ENCODE results near the gene IQGAP2. TPM values are rescaled to one million over a fixed set of nuclear protein-coding genes. Genes with fewer than 3 reads are reported as not detected.

The IQGAP2 gene
- total and polyA plus RNA-seq, 2 of the 8 experiments (the other 6 are each of a cell fraction or from before 2014, with no cell fraction given) = 19.7 to 66.0 TPM

- POLR2A ChIA-PET (ENCODE audit: partially characterized antibody) = no interaction called here
- Histone ChIP-seq H4K5ac (ENCODE audit: insufficient read length, low read depth, low read length) (no peak overlapping the region), H2BK120ac (replicated peaks; ENCODE audit: low read depth, low read length) (no peak overlapping the region), H3K4me1 (replicated peaks in 1 of 4; ENCODE audit: control insufficient read depth in 3 of 4, insufficient read depth in 4 of 4, low read length in 3 of 4) (peaks cover 0 to 2% (median 0%) of the 10 kb centered on the region in 4 experiments; a peak in 2 of 7 replicates), H3K9me3 (ENCODE audit: insufficient read depth in 2 of 2, low read depth in 1 of 2, low read length in 1 of 2) (no peaks in the 10 kb centered on the region), H4K20me1 (replicated peaks in 1 of 2; ENCODE audit: control insufficient read depth in 1 of 2, insufficient read depth in 2 of 2, low read length in 2 of 2) (peaks cover 0 to 2% of the 10 kb centered on the region in 2 experiments), H3K23me2 (ENCODE audit: low read depth, low read length) (no peaks in the 10 kb centered on the region), H2BK12ac (ENCODE audit: low read depth, low read length) (no peak overlapping the region), H3K79me1 (ENCODE audit: low read depth, low read length) (peaks cover 3% of the 10 kb centered on the region), H3K4ac (replicated peaks; ENCODE audit: insufficient read length, low read depth, low read length) (no peak overlapping the region), H3K4me2 (ENCODE audit: insufficient read depth in 1 of 2, low read depth in 2 of 2, low read length in 2 of 2) (no peak overlapping the region), H3K56ac (replicated peaks; ENCODE audit: insufficient read length, low read depth, low read length) (no peak overlapping the region), H3K14ac (ENCODE audit: insufficient read length) (no peak overlapping the region), H4K91ac (replicated peaks; ENCODE audit: insufficient read length, low read length) (no peak overlapping the region), H3K23ac (ENCODE audit: insufficient read length) (no peak overlapping the region), H3K27me3 (replicated peaks in 1 of 4; ENCODE audit: control insufficient read depth in 3 of 4, extremely low read depth in 1 of 4, insufficient read depth in 3 of 4, low read length in 3 of 4) (no peaks in the 10 kb centered on the region), H4K8ac (ENCODE audit: extremely low read depth, insufficient read depth, low read length) (no peak overlapping the region), H3K4me3 (ENCODE audit: extremely low read depth in 1 of 4, insufficient read depth in 2 of 4, low read depth in 3 of 4, low read length in 4 of 4) (no peak overlapping the region), H3K9ac (replicated peaks in 1 of 4; ENCODE audit: extremely low read depth in 1 of 4, low read depth in 3 of 4, low read length in 3 of 4) (no peak overlapping the region), H3K18ac (ENCODE audit: extremely low read depth, low read length) (no peak overlapping the region), H2AFZ (ENCODE audit: low read length) (no peak overlapping the region), H2AK5ac (ENCODE audit: low read depth, low read length) (0 out of 2 replicates have a peak overlapping the region, but pooled peaks have one; percentile 75), H2BK20ac (ENCODE audit: low read length) (no peak overlapping the region), H3K27ac (ENCODE audit: low read depth, low read length) (no peak overlapping the region), H3K79me2 (ENCODE audit: control insufficient read depth in 1 of 2, insufficient read depth in 2 of 2, low read length in 2 of 2) (no peaks in the 10 kb centered on the region; a peak in 1 of 4 replicates), H3K36me3 (ENCODE audit: control insufficient read depth in 2 of 4, insufficient read depth in 4 of 4, low read length in 3 of 4) (no peaks in the 10 kb centered on the region; a peak in 2 of 8 replicates), H2BK15ac (ENCODE audit: low read length) (no peak overlapping the region), H2BK5ac (ENCODE audit: low read depth, low read length) (0 out of 2 replicates have a peak overlapping the region, but pooled peaks have one; percentile 48)
- DNase-seq (ENCODE audit: low read depth in 1 of 2, low spot score in 2 of 2) (no peak), FAIRE-seq (no peak)
- 91% methylated on average over 6 of the region's 6 CpGs; no CpG with 5 or more reads in 1 of the 2 experiments for WGBS, 2 experiments (ENCODE audit: extremely low coverage in 1 of 2, insufficient coverage in 1 of 2, insufficient read length in 1 of 2, insufficient replicate concordance in 2 of 2, low coverage in 1 of 2, low lambda C conversion rate in 2 of 2, missing lambda C conversion rate in 1 of 2)
- CTCF ChIA-PET (ENCODE audit: partially characterized antibody) = interaction anchor here (2.0 to 3.1 kb wide), 3 partner anchors 8 to 132 kb away, joined by 5 to 7 read pairs (median 6); no protein-coding TSS in a partner anchor
- no peak for TF ChIP-seq CHD2 (IDR thresholded peaks at IDR 0.05; ENCODE audit: low read length)
- TF ChIP-seq SIRT6 (IDR thresholded peaks at IDR 0.05; ENCODE audit: low read length) = no peak
- TF ChIP-seq BCL11A (IDR thresholded peaks at IDR 0.05; ENCODE audit: low read depth in 2 of 2, low read length in 2 of 2) = no peak
- TF ChIP-seq POLR2A (IDR thresholded peaks at IDR 0.05; ENCODE audit: control extremely low read depth in 1 of 2, low read depth in 2 of 2, low read length in 2 of 2) = no peak
- TF ChIP-seq POLR2AphosphoS5 (IDR thresholded peaks at IDR 0.05; ENCODE audit: low read depth, low read length) = no peak
- no peak for TF ChIP-seq SIX5 (IDR thresholded peaks at IDR 0.05; ENCODE audit: low read depth, low read length)
- TF ChIP-seq KDM5A (IDR thresholded peaks at IDR 0.05; ENCODE audit: low read length) = no peak
- no peak for TF ChIP-seq TAF1 (IDR thresholded peaks at IDR 0.05; ENCODE audit: low read depth, low read length)
- TF ChIP-seq FOSL1 (IDR thresholded peaks at IDR 0.05; ENCODE audit: insufficient read depth, low read depth, low read length) = no peak
- TF ChIP-seq SP2 (IDR thresholded peaks at IDR 0.05; ENCODE audit: low read length) = no peak
- no peak for TF ChIP-seq NRF1 (IDR thresholded peaks at IDR 0.05; ENCODE audit: low read depth, low read length)
- TF ChIP-seq ATF2 (IDR thresholded peaks at IDR 0.05; ENCODE audit: low read length) = no peak
- TF ChIP-seq EGR1 (IDR thresholded peaks at IDR 0.05; ENCODE audit: borderline replicate concordance, low read depth, low read length) = no peak
These were observed 48.1 kb downstream of the IQGAP2 start for GRCh38 chr5:76451031-76451701.

Data from H1 (cell line).